Measurements from ENCODE around the gene GAD2. TPM values are rescaled to one million over a fixed set of nuclear protein-coding genes. Genes with fewer than 3 reads are reported as not detected.

The GAD2 gene
- polyA plus RNA-seq, 1 experiment: not detected

GRCh38 chr10:26269754-26270153 lies 53.2 kb downstream of the GAD2 start:
- DNase-seq (ENCODE audit: low read depth, low spot score): no peak
- ChIA-PET POLR2A (no interaction called here), CTCF (no interaction called here)
- H3K27ac ChIP-seq (ENCODE audit: low read depth, low read length): no peak overlapping the region
- no peaks in the 10 kb centered on the region for H3K27me3 ChIP-seq (ENCODE audit: control insufficient read depth, insufficient read depth, low read length)
- no peak overlapping the region for H3K4me3 ChIP-seq (ENCODE audit: low read depth, low read length)
- H3K9me3 ChIP-seq (ENCODE audit: control insufficient read depth, insufficient read depth, low read length): peaks cover 13% of the 10 kb centered on the region
- TF ChIP-seq CTCF (IDR thresholded peaks at IDR 0.05; ENCODE audit: low read depth, low read length): no peak

- Histone ChIP-seq H3K4me3 (ENCODE audit: low read depth, low read length) (no peak overlapping the region), H3K9me3 (ENCODE audit: control insufficient read depth, insufficient read depth, low read length) (peaks cover 40% of the 10 kb centered on the region), H3K27ac (ENCODE audit: low read depth, low read length) (no peak overlapping the region), H3K27me3 (ENCODE audit: control insufficient read depth, insufficient read depth, low read length) (no peaks in the 10 kb centered on the region)
- DNase-seq (ENCODE audit: low read depth, low spot score): no peak
- ChIA-PET POLR2A (no interaction called here), CTCF (no interaction called here)
- no peak for TF ChIP-seq CTCF (IDR thresholded peaks at IDR 0.05; ENCODE audit: low read depth, low read length)
Measured at GRCh38 chr10:26274391-26274790, 57.8 kb downstream of the GAD2 start.

GRCh38 chr10:26278295-26278694 lies 61.7 kb downstream of the GAD2 start:
- Histone ChIP-seq H3K27me3 (ENCODE audit: control insufficient read depth, insufficient read depth, low read length) (no peaks in the 10 kb centered on the region), H3K4me3 (ENCODE audit: low read depth, low read length) (no peak overlapping the region), H3K9me3 (ENCODE audit: control insufficient read depth, insufficient read depth, low read length) (peaks cover 49% of the 10 kb centered on the region), H3K27ac (ENCODE audit: low read depth, low read length) (no peak overlapping the region)
- TF ChIP-seq CTCF (IDR thresholded peaks at IDR 0.05; ENCODE audit: low read depth, low read length): no peak
- DNase-seq (ENCODE audit: low read depth, low spot score): no peak
- POLR2A ChIA-PET: no interaction called here
- CTCF ChIA-PET: no interaction called here

- Histone ChIP-seq H3K9me3 (ENCODE audit: control insufficient read depth, insufficient read depth, low read length) (peaks cover 23% of the 10 kb centered on the region; the same call in 1 of the 2 replicates), H3K4me3 (ENCODE audit: low read depth, low read length) (no peak overlapping the region), H3K27ac (ENCODE audit: low read depth, low read length) (no peak overlapping the region), H3K27me3 (ENCODE audit: control insufficient read depth, insufficient read depth, low read length) (no peaks in the 10 kb centered on the region)
- TF ChIP-seq CTCF (IDR thresholded peaks at IDR 0.05; ENCODE audit: low read depth, low read length): no peak
- no peak for DNase-seq (ENCODE audit: low read depth, low spot score)
- ChIA-PET POLR2A (no interaction called here), CTCF (no interaction called here)
Measured at GRCh38 chr10:26290236-26290635, 73.7 kb downstream of the GAD2 start.

- no peak for DNase-seq (ENCODE audit: low read depth, low spot score)
- H3K4me3 ChIP-seq (ENCODE audit: low read depth, low read length): no peak overlapping the region
- CTCF ChIA-PET: no interaction called here
- POLR2A ChIA-PET: no interaction called here
- H3K9me3 ChIP-seq (ENCODE audit: control insufficient read depth, insufficient read depth, low read length): peaks cover 23% of the 10 kb centered on the region; the same call in 1 of the 2 replicates
- no peak for TF ChIP-seq CTCF (IDR thresholded peaks at IDR 0.05; ENCODE audit: low read depth, low read length)
- H3K27me3 ChIP-seq (ENCODE audit: control insufficient read depth, insufficient read depth, low read length): no peaks in the 10 kb centered on the region
- no peak overlapping the region for H3K27ac ChIP-seq (ENCODE audit: low read depth, low read length)
Measured at GRCh38 chr10:26291721-26292480, 75.3 kb downstream of the GAD2 start.
